DOHH2 (cell line): Measurements from ENCODE around the gene MRPL53.

Source experiments
- H3F3A ChIP-seq: fragments of 200-600 bp; sonication (generic), shearing (Covaris generic); 2 replicates; pipeline ENCODE4 v1.6.0; 2016; ENCODE audit warnings: antibody characterized with exemption, mild to moderate bottlenecking; ENCODE audit not compliant: control insufficient read depth, insufficient read depth
- H3K27ac ChIP-seq: fragments of 200-600 bp; sonication (generic); 2 replicates; pipeline ENCODE4 v1.5.1; 2014; ENCODE audit warnings: low read depth, mild to moderate bottlenecking, low read length, moderate library complexity
- H3K27me3 ChIP-seq: fragments of 200-600 bp; sonication (generic); 2 replicates; pipeline ENCODE4 v1.6.1; 2014; ENCODE audit warnings: mild to moderate bottlenecking, low read length, mixed read lengths; ENCODE audit not compliant: control insufficient read depth
- H3K36me3 ChIP-seq: fragments of 200-600 bp; sonication (generic); 2 replicates; pipeline ENCODE4 v1.6.1; 2014; ENCODE audit warnings: mild to moderate bottlenecking, low read length, moderate library complexity, mixed read lengths; ENCODE audit not compliant: control insufficient read depth
- H3K4me1 ChIP-seq: fragments of 200-600 bp; sonication (generic); 2 replicates; pipeline ENCODE4 v1.6.1; 2014; ENCODE audit warnings: mild to moderate bottlenecking, low read length, mixed read lengths; ENCODE audit not compliant: control insufficient read depth
- H3K4me2 ChIP-seq: fragments of 200-600 bp; sonication (generic); 2 replicates; pipeline ENCODE4 v1.6.0; 2014; ENCODE audit warnings: mild to moderate bottlenecking, low read length, moderate library complexity
- H3K4me3 ChIP-seq: fragments of 200-600 bp; sonication (generic); 2 replicates; pipeline ENCODE4 v1.5.1; 2014; ENCODE audit warnings: mild to moderate bottlenecking, low read length, mixed read lengths
- H3K79me2 ChIP-seq: fragments of 200-600 bp; sonication (generic); 2 replicates; pipeline ENCODE4 v1.6.1; 2014; ENCODE audit warnings: mild to moderate bottlenecking, low read length, mixed read lengths; ENCODE audit not compliant: control insufficient read depth
- H3K9me2 ChIP-seq: fragments of 200-600 bp; sonication (generic); replicated peaks from 2 replicates; pipeline ENCODE4 v1.6.1; 2014; ENCODE audit warnings: mild to moderate bottlenecking, low read length, mixed read lengths; ENCODE audit not compliant: control insufficient read depth
- H3K9me3 ChIP-seq: fragments of 200-600 bp; sonication (generic); 2 replicates; pipeline ENCODE4 v1.6.1; 2014; ENCODE audit warnings: antibody characterized with exemption, low read length, mixed read lengths; ENCODE audit not compliant: control insufficient read depth, insufficient read depth
- H4K20me1 ChIP-seq: fragments of 200-600 bp; sonication (generic); 2 replicates; pipeline ENCODE4 v1.6.0; 2014; ENCODE audit warnings: low read depth, mild to moderate bottlenecking, antibody characterized with exemption, low read length, moderate library complexity; ENCODE audit not compliant: control insufficient read depth, insufficient read depth
- EZH2phosphoT487 ChIP-seq: fragments of 200-600 bp; sonication (generic); IDR thresholded peaks from 2 replicates; pipeline ENCODE4 v1.6.1; 2017; ENCODE audit warnings: borderline replicate concordance, mild to moderate bottlenecking, antibody characterized with exemption, low read length, moderate library complexity, mixed read lengths
- TF ChIP-seq, protein P1 (sequence below): fragments of 200-600 bp; sonication (generic); IDR thresholded peaks from one replicate; pipeline ENCODE4 v1.5.1; 2014; ENCODE audit warnings: antibody characterized with exemption, mild to moderate bottlenecking, low read depth, low read length; ENCODE audit not compliant: poor library complexity, severe bottlenecking

The MRPL53 gene

DNA sequence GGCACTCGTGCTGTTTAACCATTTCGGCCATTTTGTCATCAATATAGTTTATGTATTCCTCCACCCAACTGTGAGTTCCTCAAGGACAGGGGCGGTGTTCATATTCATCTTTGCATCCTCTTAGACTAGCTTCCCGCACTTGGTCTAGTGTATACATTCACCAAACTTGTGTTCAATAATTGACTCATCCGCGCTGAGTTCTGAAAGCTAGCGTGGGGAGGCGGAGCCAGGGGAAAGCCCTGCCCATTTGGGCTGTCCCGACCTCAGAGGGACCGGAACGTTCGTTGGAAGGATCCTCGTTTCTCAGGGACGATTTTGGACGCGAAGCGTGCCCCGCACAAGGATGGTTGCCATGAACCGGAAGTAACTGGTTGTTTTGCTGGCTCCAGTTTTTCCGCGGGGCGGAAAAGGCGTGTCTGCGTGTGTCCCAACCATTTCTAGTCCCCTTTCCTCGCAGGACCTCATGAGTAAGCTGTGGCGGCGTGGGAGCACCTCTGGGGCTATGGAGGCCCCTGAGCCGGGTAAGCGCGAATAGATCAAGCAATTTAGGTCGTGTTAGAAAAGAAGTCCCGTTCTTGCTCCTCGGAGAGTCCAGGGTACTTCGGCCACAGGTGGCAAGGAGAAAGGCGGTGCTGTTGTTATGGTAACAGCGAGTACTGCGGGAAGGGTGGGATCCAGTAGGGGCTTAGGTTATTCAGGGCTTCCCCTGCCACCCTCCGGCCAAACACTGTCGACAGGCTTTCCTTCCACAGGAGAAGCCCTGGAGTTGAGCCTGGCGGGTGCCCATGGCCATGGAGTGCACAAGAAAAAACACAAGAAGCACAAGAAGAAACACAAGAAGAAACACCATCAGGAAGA is 17.6 kb downstream of the MRPL53 start, which contains the start of gene INO80B:
Gene INO80B, plus strand, starts transcription at position 434 of the 858 bp plus-strand sequence. Its CDS starts 30 bp downstream, at position 464.
- TF ChIP-seq, protein P1, sequence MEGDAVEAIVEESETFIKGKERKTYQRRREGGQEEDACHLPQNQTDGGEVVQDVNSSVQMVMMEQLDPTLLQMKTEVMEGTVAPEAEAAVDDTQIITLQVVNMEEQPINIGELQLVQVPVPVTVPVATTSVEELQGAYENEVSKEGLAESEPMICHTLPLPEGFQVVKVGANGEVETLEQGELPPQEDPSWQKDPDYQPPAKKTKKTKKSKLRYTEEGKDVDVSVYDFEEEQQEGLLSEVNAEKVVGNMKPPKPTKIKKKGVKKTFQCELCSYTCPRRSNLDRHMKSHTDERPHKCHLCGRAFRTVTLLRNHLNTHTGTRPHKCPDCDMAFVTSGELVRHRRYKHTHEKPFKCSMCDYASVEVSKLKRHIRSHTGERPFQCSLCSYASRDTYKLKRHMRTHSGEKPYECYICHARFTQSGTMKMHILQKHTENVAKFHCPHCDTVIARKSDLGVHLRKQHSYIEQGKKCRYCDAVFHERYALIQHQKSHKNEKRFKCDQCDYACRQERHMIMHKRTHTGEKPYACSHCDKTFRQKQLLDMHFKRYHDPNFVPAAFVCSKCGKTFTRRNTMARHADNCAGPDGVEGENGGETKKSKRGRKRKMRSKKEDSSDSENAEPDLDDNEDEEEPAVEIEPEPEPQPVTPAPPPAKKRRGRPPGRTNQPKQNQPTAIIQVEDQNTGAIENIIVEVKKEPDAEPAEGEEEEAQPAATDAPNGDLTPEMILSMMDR, result peak; percentile 13
- no peak for TF ChIP-seq EZH2phosphoT487
- no peaks in the 10 kb centered on the region for H4K20me1 ChIP-seq
- peaks cover 37% of the 10 kb centered on the region for H3K4me1 ChIP-seq
- peaks cover 27% of the 10 kb centered on the region for H3K79me2 ChIP-seq
- H3K27ac ChIP-seq, result no peak within 1 kb of the TSS
- H3K36me3 ChIP-seq, result peaks cover 9% of the 10 kb centered on the region
- H3K27me3 ChIP-seq, result no peaks in the 10 kb centered on the region
- no peaks in the 10 kb centered on the region for H3K9me3 ChIP-seq
- H3K9me2 ChIP-seq, result no peaks in the 10 kb centered on the region
- peak within 1 kb of the TSS; percentile 81 for H3K4me3 ChIP-seq
- H3F3A ChIP-seq, result peaks cover 14% of the 10 kb centered on the region
- peak within 1 kb of the TSS; percentile 95 for H3K4me2 ChIP-seq

- peaks cover 5% of the 10 kb centered on the region; the same call in 1 of the 2 replicates for H3K27me3 ChIP-seq
- H3K79me2 ChIP-seq, result peaks cover 8% of the 10 kb centered on the region
- peaks cover 5% of the 10 kb centered on the region for H3F3A ChIP-seq
- no peak overlapping the region for H3K27ac ChIP-seq
- H3K9me2 ChIP-seq, result no peaks in the 10 kb centered on the region
- peaks cover 20% of the 10 kb centered on the region for H3K4me1 ChIP-seq
- H4K20me1 ChIP-seq, result no peaks in the 10 kb centered on the region
- no peaks in the 10 kb centered on the region for H3K36me3 ChIP-seq
- no peak for TF ChIP-seq EZH2phosphoT487
- TF ChIP-seq, protein P1, result no peak
- no peak overlapping the region for H3K4me2 ChIP-seq
- no peaks in the 10 kb centered on the region for H3K9me3 ChIP-seq
- H3K4me3 ChIP-seq, result no peak overlapping the region
Observed at GRCh38 chr2:74450570-74451190, 21.8 kb downstream of the MRPL53 start.

DNA sequence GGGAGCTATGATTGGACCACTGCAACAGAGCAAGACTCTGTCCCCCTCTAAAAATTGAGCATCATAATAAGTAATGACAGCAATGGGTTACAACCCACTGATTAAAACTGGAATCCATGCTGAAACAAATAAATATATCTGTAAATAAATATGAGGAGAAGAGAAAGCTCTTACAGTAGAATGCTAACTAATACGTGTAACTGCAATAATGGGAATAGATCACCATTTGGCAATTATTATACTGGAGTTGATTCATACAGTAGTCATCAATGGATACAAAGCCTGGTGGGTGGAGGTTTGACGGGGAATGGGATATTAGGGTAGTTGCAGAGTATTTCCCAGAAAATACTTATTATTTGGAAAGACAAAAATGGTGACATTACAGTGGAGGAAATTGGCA is 23.7 kb downstream of the MRPL53 start:
- Histone ChIP-seq H3K4me1 (peaks cover 22% of the 10 kb centered on the region), H3F3A (peaks cover 5% of the 10 kb centered on the region), H3K4me3 (no peak overlapping the region), H3K27ac (no peak overlapping the region), H4K20me1 (no peaks in the 10 kb centered on the region), H3K9me3 (no peaks in the 10 kb centered on the region), H3K4me2 (no peak overlapping the region), H3K79me2 (no peaks in the 10 kb centered on the region), H3K27me3 (peaks cover 14% of the 10 kb centered on the region), H3K36me3 (no peaks in the 10 kb centered on the region), H3K9me2 (no peaks in the 10 kb centered on the region)
- TF ChIP-seq, protein P1, result no peak
- TF ChIP-seq EZH2phosphoT487, result no peak
